ENCODE results near the gene MUSK. TPM values are rescaled to one million over a fixed set of nuclear protein-coding genes. Genes with fewer than 3 reads are reported as not detected.

The MUSK gene
- total RNA-seq, 1 donor from 2014 or later: 0.24 TPM

GRCh38 chr9:110768886-110769285, 100.3 kb downstream of the MUSK start:
- Histone ChIP-seq H3K4me1 (no peaks in the 10 kb centered on the region), H3K4me2 (no peak overlapping the region), H2AFZ (replicated peaks) (no peak overlapping the region), H3K4me3 (no peak overlapping the region), H3K9me3 (ENCODE audit: low read depth) (no peaks in the 10 kb centered on the region), H3K36me3 (no peaks in the 10 kb centered on the region), H3K27me3 (no peaks in the 10 kb centered on the region), H4K20me1 (ENCODE audit: low read depth) (no peaks in the 10 kb centered on the region), H3K9ac (no peak overlapping the region), H3K79me2 (ENCODE audit: low read depth) (no peaks in the 10 kb centered on the region), H3F3A (ENCODE audit: low read depth) (no peaks in the 10 kb centered on the region), H3K27ac (no peak overlapping the region)
- H3K36me3 Mint-ChIP-seq: no peaks in the 10 kb centered on the region
- no peak overlapping the region for H3K27ac Mint-ChIP-seq
- TF ChIP-seq EZH2 (IDR thresholded peaks at IDR 0.05) (no peak), EZH2phosphoT487 (IDR thresholded peaks at IDR 0.05) (no peak), CTCF (IDR thresholded peaks at IDR 0.05) (no peak)
- no peaks in the 10 kb centered on the region for H3K9me3 Mint-ChIP-seq
- H3K4me3 Mint-ChIP-seq: no peak overlapping the region
- no peaks in the 10 kb centered on the region for H3K4me1 Mint-ChIP-seq
- no peak for DNase-seq (ENCODE audit: low spot score)
- no peaks in the 10 kb centered on the region for H3K27me3 Mint-ChIP-seq (ENCODE audit: insufficient read depth, low read depth)

- Histone ChIP-seq H3K9ac (no peak overlapping the region), H3K27ac (no peak overlapping the region), H3K4me2 (no peak overlapping the region), H3K27me3 (no peaks in the 10 kb centered on the region), H2AFZ (replicated peaks) (no peak overlapping the region), H3K4me3 (no peak overlapping the region), H3K36me3 (no peaks in the 10 kb centered on the region), H3K79me2 (ENCODE audit: low read depth) (no peaks in the 10 kb centered on the region), H3F3A (ENCODE audit: low read depth) (no peaks in the 10 kb centered on the region), H3K4me1 (no peaks in the 10 kb centered on the region), H3K9me3 (ENCODE audit: low read depth) (no peaks in the 10 kb centered on the region), H4K20me1 (ENCODE audit: low read depth) (no peaks in the 10 kb centered on the region)
- DNase-seq (ENCODE audit: low spot score): no peak
- H3K36me3 Mint-ChIP-seq: no peaks in the 10 kb centered on the region
- H3K4me3 Mint-ChIP-seq: no peak overlapping the region
- H3K27ac Mint-ChIP-seq: no peak overlapping the region
- no peaks in the 10 kb centered on the region for H3K27me3 Mint-ChIP-seq (ENCODE audit: insufficient read depth, low read depth)
- H3K4me1 Mint-ChIP-seq: no peaks in the 10 kb centered on the region
- H3K9me3 Mint-ChIP-seq: no peaks in the 10 kb centered on the region
- TF ChIP-seq EZH2 (IDR thresholded peaks at IDR 0.05) (no peak), CTCF (IDR thresholded peaks at IDR 0.05) (no peak), EZH2phosphoT487 (IDR thresholded peaks at IDR 0.05) (no peak)
Measured at GRCh38 chr9:110769667-110770066, 101.1 kb downstream of the MUSK start.

GRCh38 chr9:110775724-110776123, 107.1 kb downstream of the MUSK start:
- Mint-ChIP-seq H3K27ac (peak overlapping the region; percentile 51), H3K27me3 (ENCODE audit: insufficient read depth, low read depth) (no peaks in the 10 kb centered on the region), H3K4me3 (no peak overlapping the region), H3K4me1 (peaks cover 22% of the 10 kb centered on the region), H3K36me3 (no peaks in the 10 kb centered on the region), H3K9me3 (peaks cover 4% of the 10 kb centered on the region)
- no peaks in the 10 kb centered on the region for H3K79me2 ChIP-seq (ENCODE audit: low read depth)
- no peaks in the 10 kb centered on the region for H3F3A ChIP-seq (ENCODE audit: low read depth)
- peaks cover 29% of the 10 kb centered on the region for H3K4me1 ChIP-seq
- no peaks in the 10 kb centered on the region for H3K9me3 ChIP-seq (ENCODE audit: low read depth)
- no peak for DNase-seq (ENCODE audit: low spot score)
- H3K4me2 ChIP-seq: no peak overlapping the region
- H4K20me1 ChIP-seq (ENCODE audit: low read depth): no peaks in the 10 kb centered on the region
- H3K27ac ChIP-seq: no peak overlapping the region
- no peak overlapping the region for H2AFZ ChIP-seq (replicated peaks)
- H3K27me3 ChIP-seq: no peaks in the 10 kb centered on the region
- no peak overlapping the region for H3K9ac ChIP-seq
- TF ChIP-seq EZH2 (IDR thresholded peaks at IDR 0.05) (no peak), EZH2phosphoT487 (IDR thresholded peaks at IDR 0.05) (no peak), CTCF (IDR thresholded peaks at IDR 0.05) (no peak)
- no peaks in the 10 kb centered on the region for H3K36me3 ChIP-seq
- no peak overlapping the region for H3K4me3 ChIP-seq

Data from neural progenitor cell (in vitro differentiated cells).